Measurements from ENCODE around the gene UBXN11. TPM values are rescaled to one million over a fixed set of nuclear protein-coding genes. Genes with fewer than 3 reads are reported as not detected.

The UBXN11 gene
- total RNA-seq, 1 donor from 2014 or later = 3.0 TPM

DNA sequence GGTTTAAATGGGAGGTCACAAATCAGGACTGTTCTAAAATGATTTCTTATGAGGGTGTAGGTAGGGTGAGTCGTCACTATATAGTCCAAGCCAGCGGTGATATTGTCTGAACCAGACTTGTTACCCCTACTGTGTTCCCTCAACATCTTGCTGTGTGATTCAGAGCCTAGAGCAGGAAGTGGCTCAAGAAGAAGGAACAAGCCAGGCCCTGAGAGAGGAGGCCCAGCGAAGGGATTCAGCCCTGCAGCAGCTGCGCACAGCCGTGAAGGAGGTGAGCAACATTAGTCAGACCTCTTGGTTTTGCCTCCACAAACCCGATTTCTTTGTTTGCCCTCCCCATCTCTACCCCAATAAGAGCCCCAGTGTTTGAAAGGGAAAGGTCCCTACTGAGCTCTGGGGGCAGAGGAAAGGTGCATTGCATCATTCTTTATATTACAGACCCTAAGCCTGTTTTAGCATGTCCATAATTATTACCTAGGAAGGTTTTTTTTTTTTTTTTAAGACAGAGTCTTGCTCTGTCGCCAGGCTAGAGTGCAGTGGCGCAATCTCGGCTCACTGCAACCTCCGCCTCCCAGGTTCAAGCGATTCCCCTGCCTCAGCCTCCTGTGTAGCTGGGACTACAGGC, 31.5 kb downstream of the UBXN11 start:
- no peak for DNase-seq (ENCODE audit: low read depth, low spot score)

DNA sequence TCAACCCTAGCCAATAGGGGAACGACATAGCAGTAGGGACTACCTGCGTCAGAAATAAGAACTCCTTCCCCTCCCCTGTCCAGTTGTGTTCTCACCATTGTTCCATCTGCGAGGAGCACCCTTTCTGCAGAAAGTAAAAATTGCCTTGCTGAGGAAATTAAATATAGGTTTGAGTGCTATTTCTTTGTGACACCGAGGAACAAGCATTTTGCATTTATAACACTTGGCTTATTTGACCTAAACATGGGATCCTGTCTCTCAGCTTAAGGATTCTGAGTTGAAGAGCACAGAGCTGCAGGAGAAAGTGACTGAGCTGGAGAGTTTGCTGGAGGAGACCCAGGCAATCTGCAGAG, 37.3 kb downstream of the UBXN11 start:
- DNase-seq (ENCODE audit: low read depth, low spot score) = no peak

DNA sequence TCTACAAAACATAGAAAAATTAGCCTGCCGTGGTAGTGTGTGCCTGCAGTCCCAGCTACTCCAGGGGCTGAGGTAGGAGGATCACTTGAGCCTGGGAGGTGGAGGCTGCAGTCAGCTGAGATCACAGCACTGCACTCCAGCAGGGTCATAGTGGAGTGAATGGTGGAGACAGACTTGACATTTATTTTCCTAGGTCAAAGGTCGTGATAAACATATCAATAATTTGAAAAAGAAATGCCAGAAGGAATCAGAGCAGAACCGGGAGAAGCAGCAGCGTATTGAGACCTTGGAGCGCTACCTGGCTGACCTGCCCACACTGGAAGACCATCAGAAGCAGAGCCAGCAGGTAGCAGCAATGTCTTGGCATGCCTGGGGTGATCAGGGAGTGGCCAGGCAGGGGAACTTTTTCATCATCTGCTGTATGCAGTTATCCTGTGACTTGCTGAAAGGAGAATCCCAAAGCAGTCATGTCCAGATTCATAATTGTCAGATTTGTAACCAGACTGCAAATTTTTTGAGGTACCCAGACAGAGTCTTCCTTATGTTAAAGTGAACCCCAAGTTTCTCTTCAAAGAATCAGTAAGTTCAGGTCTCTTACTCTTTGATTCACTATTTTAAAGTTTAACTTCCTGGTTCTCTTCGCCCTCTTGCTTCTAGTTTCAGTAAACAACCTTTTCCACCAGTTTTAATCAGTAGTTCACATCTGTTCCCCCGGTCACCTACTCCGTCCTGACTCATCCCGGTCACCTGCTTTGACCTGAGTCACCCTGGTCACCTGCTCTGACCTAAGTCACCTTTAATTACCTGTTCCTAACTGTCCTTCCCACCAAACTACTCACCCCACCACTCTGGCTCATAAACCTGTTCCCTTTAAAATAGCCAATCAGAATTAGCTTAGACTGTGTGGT, 37.9 kb downstream of the UBXN11 start:
- no peak for DNase-seq (ENCODE audit: low read depth, low spot score)

- DNase-seq (ENCODE audit: low read depth, low spot score) = no peak
These were observed 41.0 kb downstream of the UBXN11 start for GRCh38 chr1:26265405-26265804.

- no peak for DNase-seq (ENCODE audit: low read depth, low spot score)
These were observed 43.2 kb downstream of the UBXN11 start for GRCh38 chr1:26263212-26263611.

DNA sequence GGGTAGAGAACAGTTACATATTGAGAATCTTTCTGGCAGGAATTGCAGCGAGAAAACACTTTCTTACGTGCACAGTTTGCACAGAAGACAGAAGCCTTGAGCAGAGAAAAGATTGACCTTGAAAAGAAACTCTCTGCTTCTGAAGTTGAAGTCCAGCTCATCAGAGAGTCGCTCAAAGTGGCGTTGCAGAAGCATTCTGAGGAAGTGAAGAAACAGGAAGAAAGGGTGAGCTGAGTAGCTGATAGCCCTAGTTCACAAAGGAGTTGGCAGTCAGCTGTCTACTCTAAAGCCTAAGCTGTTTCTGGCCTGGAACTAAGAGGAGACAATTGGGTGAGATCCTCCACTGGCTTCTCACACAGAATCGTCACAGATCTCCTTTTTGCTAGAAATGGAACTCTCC, 46.9 kb downstream of the UBXN11 start:
- DNase-seq (ENCODE audit: low read depth, low spot score) = no peak

DNA sequence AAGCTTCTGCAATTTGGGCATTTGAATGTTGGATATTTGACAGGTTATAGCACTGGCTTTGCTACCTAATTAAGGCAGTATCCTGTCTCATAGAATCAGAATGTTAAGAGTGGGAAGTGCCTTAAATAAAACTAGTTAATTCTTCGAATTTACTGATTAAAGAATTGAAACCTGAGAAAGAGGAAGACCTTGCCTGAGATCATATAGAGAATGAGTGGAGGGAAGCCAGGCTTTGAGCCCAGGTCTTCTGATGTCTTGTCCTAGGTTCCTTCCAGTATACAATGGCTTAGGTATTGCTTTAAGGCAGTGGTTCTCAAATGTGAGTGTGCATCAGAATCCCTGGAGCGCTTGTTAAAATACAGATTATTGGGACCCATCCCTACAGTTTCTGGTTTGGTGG, 47.4 kb downstream of the UBXN11 start:
- DNase-seq (ENCODE audit: low read depth, low spot score) = no peak

DNA sequence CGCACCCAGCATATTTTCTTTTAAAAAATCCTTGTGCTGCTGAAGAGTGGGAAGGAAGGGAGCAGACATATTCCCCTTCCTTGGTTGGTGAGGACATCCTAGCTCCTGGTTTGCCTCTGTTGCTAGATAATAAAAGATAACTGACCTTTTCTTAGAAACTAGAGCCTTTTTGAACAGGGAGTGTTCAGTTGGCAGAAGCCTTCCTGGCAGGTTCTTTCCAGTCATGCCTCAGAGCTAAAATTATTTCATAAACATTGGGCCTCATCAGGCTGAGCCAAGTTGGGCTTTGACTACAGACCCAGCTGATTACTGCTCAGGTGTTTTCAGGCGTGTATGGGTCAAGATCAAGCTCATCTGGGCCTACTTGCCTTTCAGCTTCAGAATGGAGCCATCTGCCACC, 49.2 kb downstream of the UBXN11 start:
- no peak for DNase-seq (ENCODE audit: low read depth, low spot score)

- DNase-seq (ENCODE audit: low read depth, low spot score) = no peak
These were observed 52.0 kb downstream of the UBXN11 start for GRCh38 chr1:26254404-26254803.

GRCh38 chr1:26252718-26253117, 53.7 kb downstream of the UBXN11 start:
- no peak for DNase-seq (ENCODE audit: low read depth, low spot score)

- no peak for DNase-seq (ENCODE audit: low read depth, low spot score)
These were observed 66.5 kb downstream of the UBXN11 start for GRCh38 chr1:26239936-26240335.

GRCh38 chr1:26237230-26237966, 69.0 kb downstream of the UBXN11 start:
- DNase-seq (ENCODE audit: low read depth, low spot score) = no peak

- DNase-seq (ENCODE audit: low read depth, low spot score) = no peak
These were observed 71.6 kb downstream of the UBXN11 start for GRCh38 chr1:26234644-26235370.

GRCh38 chr1:26233903-26234643, 72.4 kb downstream of the UBXN11 start, which contains the start of gene CEP85:
Gene CEP85 (plus strand): TSS chr1:26234200. CDS start chr1:26239784, 5,584 bp downstream.
- peak; percentile 90 for DNase-seq (ENCODE audit: low read depth, low spot score)

Other genes with a start within 250 kb of the UBXN11 start
- not detected in 2 replicates for gene TRIM63, start 239.0 kb downstream of the UBXN11 start, total RNA-seq
- gene PDIK1L, start 194.8 kb downstream of the UBXN11 start, total RNA-seq = 5.9 TPM in 2 replicates
- gene FAM110D, start 147.6 kb downstream of the UBXN11 start, total RNA-seq = 0.67 and 1.3 TPM in 2 replicates
- gene C1orf232, start 137.7 kb downstream of the UBXN11 start, total RNA-seq = not detected in 2 replicates
- 32.4 and 43.9 TPM in 2 replicates for gene ZNF593, start 136.7 kb downstream of the UBXN11 start, total RNA-seq
- not detected in 2 replicates for gene ZNF593OS, start 134.8 kb downstream of the UBXN11 start, total RNA-seq
- gene CNKSR1, start 129.1 kb downstream of the UBXN11 start, total RNA-seq = not detected in 2 replicates
- not detected in 2 replicates for gene CATSPER4, start 116.0 kb downstream of the UBXN11 start, total RNA-seq
- 9.7 and 19.0 TPM in 2 replicates for gene CEP85, start 72.4 kb downstream of the UBXN11 start, total RNA-seq
- gene SH3BGRL3, start 26.6 kb downstream of the UBXN11 start, total RNA-seq = 29.7 and 35.7 TPM in 2 replicates
- gene CD52, start 11.3 kb upstream of the UBXN11 start, total RNA-seq = not detected in 2 replicates
- 0.35 TPM in 1 of 2 replicates, not detected in the other for gene CRYBG2, start 47.5 kb upstream of the UBXN11 start, total RNA-seq
- not detected in 2 replicates for gene ZNF683, start 66.1 kb upstream of the UBXN11 start, total RNA-seq
- not detected in 2 replicates for gene LIN28A, start 104.2 kb upstream of the UBXN11 start, total RNA-seq
- 41.7 and 53.6 TPM in 2 replicates for gene DHDDS, start 125.7 kb upstream of the UBXN11 start, total RNA-seq
- 299 and 333 TPM in 2 replicates for gene HMGN2, start 165.8 kb upstream of the UBXN11 start, total RNA-seq
- gene RPS6KA1, start 223.1 kb upstream of the UBXN11 start, total RNA-seq = 12.8 and 13.5 TPM in 2 replicates